ENCODE data around the gene POLD1. TPM values are rescaled to one million over a fixed set of nuclear protein-coding genes. Genes with fewer than 3 reads are reported as not detected.
"Not testable (repeated sequence)": the region's sequence is repeated elsewhere in the genome, so short reads cannot be mapped to it uniquely, and the experiment has no call there.

POLD1 gene
- total RNA-seq, 2 donors from 2014 or later = 80.0 to 246 TPM

GRCh38 chr19:50378169-50378862, 5.8 kb upstream of the POLD1 start:
- no peak overlapping the region for H3K27ac Mint-ChIP-seq
- no peak for ATAC-seq
- H3K4me1 Mint-ChIP-seq (ENCODE audit: low read depth in 2 of 2) = peaks cover 23 to 28% of the 10 kb centered on the region in 2 donors
- H3K27me3 Mint-ChIP-seq = no peaks in the 10 kb centered on the region
- H3K9me3 Mint-ChIP-seq = no peaks in the 10 kb centered on the region
- H3K36me3 Mint-ChIP-seq = peaks cover 12% of the 10 kb centered on the region
- no peak for DNase-seq (ENCODE audit: low spot score)
- H3K4me3 Mint-ChIP-seq = peak overlapping the region; percentile 97

- Mint-ChIP-seq H3K4me3 (no peak overlapping the region), H3K27ac (no peak overlapping the region), H3K9me3 (no peaks in the 10 kb centered on the region), H3K4me1 (ENCODE audit: low read depth in 2 of 2) (peaks cover 29 to 33% of the 10 kb centered on the region in 2 donors), H3K36me3 (peaks cover 12% of the 10 kb centered on the region), H3K27me3 (no peaks in the 10 kb centered on the region)
- ATAC-seq (no peak), DNase-seq (ENCODE audit: low spot score) (no peak)
Measured at GRCh38 chr19:50378863-50379236, 5.3 kb upstream of the POLD1 start.

- Mint-ChIP-seq H3K27ac (no peak overlapping the region), H3K4me1 (ENCODE audit: low read depth in 2 of 2) (peaks cover 35 to 37% of the 10 kb centered on the region in 2 donors), H3K9me3 (no peaks in the 10 kb centered on the region), H3K27me3 (no peaks in the 10 kb centered on the region), H3K4me3 (no peak overlapping the region), H3K36me3 (peaks cover 13% of the 10 kb centered on the region)
- no peak for ATAC-seq
- DNase-seq (ENCODE audit: low spot score) = no peak
Measured at GRCh38 chr19:50379602-50380001, 4.5 kb upstream of the POLD1 start.

- DNase-seq (ENCODE audit: low spot score) = no peak
- peaks cover 18% of the 10 kb centered on the region for H3K36me3 Mint-ChIP-seq
- no peaks in the 10 kb centered on the region for H3K9me3 Mint-ChIP-seq
- no peak overlapping the region for H3K27ac Mint-ChIP-seq
- peaks cover 40 to 42% of the 10 kb centered on the region in 2 donors for H3K4me1 Mint-ChIP-seq (ENCODE audit: low read depth in 2 of 2)
- H3K4me3 Mint-ChIP-seq = no peak overlapping the region
- no peaks in the 10 kb centered on the region for H3K27me3 Mint-ChIP-seq
- ATAC-seq = no peak
Measured at GRCh38 chr19:50380137-50380536, 4.0 kb upstream of the POLD1 start.

- H3K4me1 Mint-ChIP-seq (ENCODE audit: low read depth in 2 of 2) = peaks cover 42 to 45% of the 10 kb centered on the region in 2 donors
- no peak overlapping the region for H3K4me3 Mint-ChIP-seq
- peaks cover 19% of the 10 kb centered on the region for H3K36me3 Mint-ChIP-seq
- DNase-seq (ENCODE audit: low spot score) (no peak), ATAC-seq (no peak)
- H3K27me3 Mint-ChIP-seq = no peaks in the 10 kb centered on the region
- H3K27ac Mint-ChIP-seq = no peak overlapping the region
- no peaks in the 10 kb centered on the region for H3K9me3 Mint-ChIP-seq
Measured at GRCh38 chr19:50380751-50381151, 3.4 kb upstream of the POLD1 start.

GRCh38 chr19:50381881-50382729, 2.0 kb upstream of the POLD1 start:
- no peak for ATAC-seq
- Mint-ChIP-seq H3K36me3 (peaks cover 19% of the 10 kb centered on the region), H3K9me3 (no peaks in the 10 kb centered on the region), H3K4me3 (no peak overlapping the region), H3K27ac (no peak overlapping the region), H3K27me3 (no peaks in the 10 kb centered on the region), H3K4me1 (ENCODE audit: low read depth in 2 of 2) (peaks cover 37 to 38% of the 10 kb centered on the region in 2 donors)
- DNase-seq (ENCODE audit: low spot score) = no peak

- H3K27me3 Mint-ChIP-seq = no peaks in the 10 kb centered on the region
- peak overlapping the region; percentile 76 to 87 for H3K27ac Mint-ChIP-seq
- H3K4me1 Mint-ChIP-seq (ENCODE audit: low read depth in 2 of 2) = peaks cover 38 to 41% of the 10 kb centered on the region in 2 donors
- peaks cover 19% of the 10 kb centered on the region for H3K36me3 Mint-ChIP-seq
- peak overlapping the region; percentile 90 for H3K4me3 Mint-ChIP-seq
- ATAC-seq (no peak), DNase-seq (ENCODE audit: low spot score) (no peak)
- no peaks in the 10 kb centered on the region for H3K9me3 Mint-ChIP-seq
Measured at GRCh38 chr19:50383001-50383851, 921 bp upstream of the POLD1 start.

GRCh38 chr19:50384685-50385535, 763 bp downstream of the POLD1 start:
- H3K27ac Mint-ChIP-seq = peak overlapping the region; percentile 76 to 87
- DNase-seq (ENCODE audit: low spot score) = no peak
- ATAC-seq = no peak
- peaks cover 8% of the 10 kb centered on the region for H3K36me3 Mint-ChIP-seq
- H3K4me1 Mint-ChIP-seq (ENCODE audit: low read depth in 2 of 2) = peaks cover 32 to 34% of the 10 kb centered on the region in 2 donors
- peak overlapping the region; percentile 90 for H3K4me3 Mint-ChIP-seq
- H3K27me3 Mint-ChIP-seq = no peaks in the 10 kb centered on the region
- no peaks in the 10 kb centered on the region for H3K9me3 Mint-ChIP-seq

- peak overlapping the region; percentile 69 for H3K4me3 Mint-ChIP-seq
- peaks cover 7% of the 10 kb centered on the region for H3K36me3 Mint-ChIP-seq
- peaks cover 30 to 34% of the 10 kb centered on the region in 2 donors for H3K4me1 Mint-ChIP-seq (ENCODE audit: low read depth in 2 of 2)
- peak overlapping the region; percentile 34 to 50 for H3K27ac Mint-ChIP-seq
- ATAC-seq (no peak), DNase-seq (ENCODE audit: low spot score) (no peak)
- no peaks in the 10 kb centered on the region for H3K27me3 Mint-ChIP-seq
- H3K9me3 Mint-ChIP-seq = no peaks in the 10 kb centered on the region
Measured at GRCh38 chr19:50387176-50387867, 3.2 kb downstream of the POLD1 start.

GRCh38 chr19:50387868-50388245, 3.7 kb downstream of the POLD1 start:
- ATAC-seq (no peak), DNase-seq (ENCODE audit: low spot score) (no peak)
- Mint-ChIP-seq H3K4me3 (peak overlapping the region; percentile 69), H3K9me3 (no peaks in the 10 kb centered on the region), H3K4me1 (ENCODE audit: low read depth in 2 of 2) (peaks cover 30 to 34% of the 10 kb centered on the region in 2 donors), H3K27ac (peak overlapping the region; percentile 34 to 50), H3K27me3 (no peaks in the 10 kb centered on the region), H3K36me3 (peaks cover 7% of the 10 kb centered on the region)

GRCh38 chr19:50390295-50390694, 6.1 kb downstream of the POLD1 start:
- H3K27ac Mint-ChIP-seq; H3K27me3 Mint-ChIP-seq; H3K9me3 Mint-ChIP-seq; H3K4me3 Mint-ChIP-seq; DNase-seq (ENCODE audit: low spot score); H3K36me3 Mint-ChIP-seq; ATAC-seq: not testable (repeated sequence)
- H3K4me1 Mint-ChIP-seq (ENCODE audit: low read depth in 2 of 2) = peaks cover 14% of the 10 kb centered on the region in 2 donors

GRCh38 chr19:50390952-50391351, 6.8 kb downstream of the POLD1 start:
- not testable (repeated sequence) for DNase-seq (ENCODE audit: low spot score); H3K4me3 Mint-ChIP-seq; H3K27ac Mint-ChIP-seq; ATAC-seq; H3K27me3 Mint-ChIP-seq; H3K36me3 Mint-ChIP-seq; H3K9me3 Mint-ChIP-seq
- H3K4me1 Mint-ChIP-seq (ENCODE audit: low read depth in 2 of 2) = peaks cover 11% of the 10 kb centered on the region in 2 donors
